Heart right ventricle (tissue), 16 donors: Measurements from ENCODE around the gene ECE2. TPM values are rescaled to one million over a fixed set of nuclear protein-coding genes. Genes with fewer than 3 reads are reported as not detected.
A peak's percentile ranks its signal among the peaks of the same experiment; 100 is the strongest.

Experiments
- ATAC-seq, 8 donors: fragments of 200-7000 bp; cut with Tn5 transposase; one replicate each; pipeline ENCODE4 v1.9.1; 2020; ENCODE audit warnings: mild to moderate bottlenecking in 8 of 8, moderate library complexity in 8 of 8, moderate number of reproducible peaks in 1 of 8
- DNase-seq, 2 donors: peaks; one replicate each; pipeline ENCODE4 v3.0.0-alpha.2; 2020
- H3K27ac ChIP-seq, 10 donors: fragments of 200-600 bp; sonication (generic) in 2 of 10; one replicate each; pipeline versions ENCODE4 v1.5.0 to v1.8.0; 2020 to 2022; ENCODE audit warnings: mild to moderate bottlenecking in 3 of 10
- H3K27me3 ChIP-seq, 7 donors: fragments of 200-600 bp; one replicate each; pipeline ENCODE4 v1.8.0; 2021 to 2022; ENCODE audit warnings: mild to moderate bottlenecking in 2 of 7
- H3K36me3 ChIP-seq, 9 donors: fragments of 200-600 bp; sonication (generic) in 1 of 9; one replicate each; pipeline versions ENCODE4 v1.5.0 to v1.8.0; 2020 to 2022; ENCODE audit warnings: mild to moderate bottlenecking in 2 of 9
- H3K4me1 ChIP-seq, 9 donors: fragments of 200-600 bp; sonication (generic) in 1 of 9; one replicate each; pipeline versions ENCODE4 v1.5.0 to v1.8.0; 2020 to 2022; ENCODE audit warnings: mild to moderate bottlenecking in 4 of 9
- H3K4me3 ChIP-seq, 10 donors: fragments of 200-600 bp; sonication (generic) in 2 of 10; one replicate each; pipeline versions ENCODE4 v1.5.0 to v1.8.0; 2020 to 2022; ENCODE audit warnings: mild to moderate bottlenecking in 7 of 10, moderate library complexity in 2 of 10
- H3K9me3 ChIP-seq, 11 donors: fragments of 200-600 bp in 10 of 11; sonication (generic) in 2 of 11; one replicate each; pipeline versions ENCODE4 v1.5.0 to v1.8.0; 2013 to 2022; ENCODE audit warnings: mild to moderate bottlenecking in 2 of 11, control low read depth in 1 of 11, moderate library complexity in 1 of 11
- CTCF ChIP-seq, 9 donors: fragments of 200-600 bp; sonication (generic) in 2 of 9; IDR thresholded peaks; one replicate each; pipeline versions ENCODE4 v1.5.0 to v1.8.0; 2021 to 2022; ENCODE audit warnings: antibody characterized with exemption in 9 of 9, mild to moderate bottlenecking in 5 of 9, moderate library complexity in 1 of 9
- WGBS, 2 donors: extraction: QIAGEN DNeasy Blood & Tissue Kit; methylation state at CpG; one replicate each; pipeline ENCODE4 v1.1.7; 2013; ENCODE audit warnings: inconsistent platforms in 1 of 2; 5-methylcytosine and 5-hydroxymethylcytosine counted together
- intact Hi-C, 10 donors: fragments of 100-400 bp; cut with DNase I; formaldehyde crosslinking; loops; one replicate each; pipeline versions ENCODE4 v1.11.1 to v1.14.2; 2022
- polyA plus RNA-seq, 2 donors: library from polyadenylated mRNA; stranded (reverse); fragments of 200-250 nt; gene quantifications; one replicate each; pipeline ENCODE4 v1.2.3, GENCODE V29; 2013
- total RNA-seq, 10 donors: library from RNA; stranded (reverse); fragmentation: NEBNext Ultra II Directional in 3 of 10; extraction: Animal tissue kit (Norgen Biotek cat#: 25700) in 3 of 10; gene quantifications; one replicate each; pipeline versions ENCODE4 v1.2.1 to v1.2.4, GENCODE V29; 2021 to 2023
- donor health status: Arrhythmogenic right ventricular cardiomyopathy.
- donor health status: ischemic (EF 13 %, LVEDD 7.1; RV severe dilation, severe dysfunction).
- donor health status: healthy with polysubstance abuse.
- donor health status: DM: no; HTN: yes; CAD: no.
- donor health status: DM: no; HTN: no; CAD: no.
- donor health status: ischemic (EF 25% LVEDD 6.9; RV normal size, moderate dysfunction).
- donor health status: ischemic (EF 25% LVEDD 5.7; RV mildly dilated, moderate dysfunction).
- donor health status: healthy.
- donor health status: DM: yes; HTN: yes; CAD: no.
- donor health status: Ischemic cardiomyopathy.
- donor health status: ischemic (EF 35%, LVEDD 5.7; RV mildly dilated, moderate dysfunction).
- donor health status: nonischemic (EF 11% LVEDD 7.7; RV severe dilation, severe dysfunction).
- donor health status: DM: yes; HTN: yes; CAD: no.
- donor health status: PGD.
- donor health status: ischemic (EF 29% LVEDD 5.4; RV normal size, mild dysfunction).
- donor health status: nonischemic (EF 23%, LVEDD 6.1; RV moderate dilation, normal function).

Gene ECE2
- total and polyA plus RNA-seq, 12 donors, result 0.20 to 0.28 TPM; not detected in 10

GRCh38 chr3:184323696-184324095, 47.9 kb downstream of the ECE2 start:
- Histone ChIP-seq H3K4me3 (no peak overlapping the region), H3K27ac (peak overlapping the region in 2 of 10 donors; percentile 4 to 31), H3K4me1 (peaks cover 7 to 49% (median 36%) of the 10 kb centered on the region in 9 donors), H3K9me3 (no peaks in the 10 kb centered on the region), H3K27me3 (no peaks in the 10 kb centered on the region), H3K36me3 (peaks cover 25 to 90% (median 86%) of the 10 kb centered on the region in 9 donors)
- intact Hi-C loops, result no loop called here
- 82 to 87% methylated on average over 8 of the region's 8 CpGs for WGBS, 2 donors
- TF ChIP-seq CTCF (IDR thresholded peaks at IDR 0.05), result no peak
- ATAC-seq (no peak), DNase-seq (no peak)

- ATAC-seq (no peak), DNase-seq (no peak)
- no peak overlapping the region for H3K27ac ChIP-seq
- H3K4me1 ChIP-seq, result peaks cover 0 to 35% (median 24%) of the 10 kb centered on the region in 9 donors
- TF ChIP-seq CTCF (IDR thresholded peaks at IDR 0.05), result no peak
- 90 to 92% methylated on average over 13 of the region's 13 CpGs for WGBS, 2 donors
- no peak overlapping the region for H3K4me3 ChIP-seq
- no peaks in the 10 kb centered on the region for H3K27me3 ChIP-seq
- intact Hi-C loops, result no loop called here
- H3K9me3 ChIP-seq, result no peaks in the 10 kb centered on the region
- H3K36me3 ChIP-seq, result peaks cover 30 to 100% (median 99%) of the 10 kb centered on the region in 9 donors
These were observed 49.4 kb downstream of the ECE2 start for GRCh38 chr3:184325269-184325668.

DNA sequence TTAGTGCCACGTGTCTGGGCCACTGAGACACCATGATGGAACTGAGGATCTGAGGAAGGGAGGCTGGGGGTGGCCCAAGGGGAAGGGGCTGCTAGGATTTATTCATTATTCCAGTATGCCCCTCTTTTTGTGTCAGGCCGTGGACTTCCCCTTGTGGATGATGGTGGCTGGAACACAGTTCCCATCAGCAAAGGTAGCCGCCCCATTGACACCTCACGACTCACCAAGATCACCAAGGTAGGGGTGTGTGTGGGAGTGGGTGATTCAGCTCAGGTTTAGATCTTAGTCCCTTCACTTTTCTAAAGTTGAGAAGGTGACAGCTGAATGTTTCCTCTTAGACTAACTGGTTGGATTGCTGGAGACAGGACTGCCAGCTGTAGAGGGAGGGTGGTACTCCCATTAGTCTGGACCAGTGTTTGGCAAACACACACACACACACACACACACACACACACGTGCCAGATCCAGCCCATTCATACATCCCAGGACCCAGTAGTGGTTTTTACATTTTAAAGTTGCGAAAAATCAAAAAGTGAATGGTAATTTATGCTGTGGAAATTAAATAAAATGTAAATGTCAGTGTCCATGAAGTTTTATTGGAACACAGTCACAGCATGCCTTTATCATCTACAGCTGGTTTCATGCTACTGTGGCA, 50.0 kb downstream of the ECE2 start:
- WGBS, 2 donors, result 82 to 86% methylated on average over 6 of the region's 6 CpGs
- no peak for DNase-seq
- Histone ChIP-seq H3K27me3 (no peaks in the 10 kb centered on the region), H3K27ac (no peak overlapping the region), H3K9me3 (no peaks in the 10 kb centered on the region), H3K36me3 (peaks cover 26 to 100% (median 100%) of the 10 kb centered on the region in 9 donors), H3K4me3 (no peak overlapping the region), H3K4me1 (peaks cover 0 to 29% (median 18%) of the 10 kb centered on the region in 9 donors)
- no peak for ATAC-seq
- TF ChIP-seq CTCF (IDR thresholded peaks at IDR 0.05), result no peak
- intact Hi-C loops, result no loop called here

DNA sequence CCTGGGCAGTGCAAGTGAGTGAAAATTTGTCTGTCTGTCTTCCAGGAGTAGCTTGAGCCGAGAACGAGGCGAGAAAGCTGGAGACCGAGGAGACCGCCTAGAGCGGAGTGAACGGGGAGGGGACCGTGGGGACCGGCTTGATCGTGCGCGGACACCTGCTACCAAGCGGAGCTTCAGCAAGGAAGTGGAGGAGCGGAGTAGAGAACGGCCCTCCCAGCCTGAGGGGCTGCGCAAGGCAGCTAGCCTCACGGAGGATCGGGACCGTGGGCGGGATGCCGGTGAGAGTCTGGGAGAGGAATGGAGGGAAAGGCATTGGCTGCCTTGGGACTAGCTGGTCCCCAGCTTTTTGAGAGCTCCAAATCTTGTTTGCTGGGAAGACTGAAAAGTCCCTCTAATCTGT, 51.3 kb downstream of the ECE2 start:
- Histone ChIP-seq H3K36me3 (peaks cover 26 to 100% (median 99%) of the 10 kb centered on the region in 9 donors), H3K9me3 (no peaks in the 10 kb centered on the region), H3K27ac (no peak overlapping the region), H3K4me3 (no peak overlapping the region), H3K4me1 (peaks cover 0 to 25% (median 12%) of the 10 kb centered on the region in 9 donors), H3K27me3 (no peaks in the 10 kb centered on the region)
- ATAC-seq (no peak), DNase-seq (no peak)
- intact Hi-C loops, result no loop called here
- WGBS, 2 donors, result 95% methylated on average over 21 of the region's 21 CpGs
- TF ChIP-seq CTCF (IDR thresholded peaks at IDR 0.05), result no peak
